Activated T-cell treated with anti-CD3 and anti-CD28 coated beads for 48 hours (primary cell): ENCODE measurements around the gene PRCD.
"Not testable (repeated sequence)": the region's sequence is repeated elsewhere in the genome, so short reads cannot be mapped to it uniquely, and the experiment has no call there.

Experiments
- DNase-seq: peaks from one replicate; pipeline ENCODE4 v3.0.0-alpha.2; 2020; ENCODE audit warnings: low read depth

Gene PRCD

GRCh38 chr17:76556765-76557367 is 17.0 kb downstream of the PRCD start:
- no peak for DNase-seq

- DNase-seq, result peak; percentile 92
Measured at GRCh38 chr17:76557368-76558197, 17.7 kb downstream of the PRCD start.

DNA sequence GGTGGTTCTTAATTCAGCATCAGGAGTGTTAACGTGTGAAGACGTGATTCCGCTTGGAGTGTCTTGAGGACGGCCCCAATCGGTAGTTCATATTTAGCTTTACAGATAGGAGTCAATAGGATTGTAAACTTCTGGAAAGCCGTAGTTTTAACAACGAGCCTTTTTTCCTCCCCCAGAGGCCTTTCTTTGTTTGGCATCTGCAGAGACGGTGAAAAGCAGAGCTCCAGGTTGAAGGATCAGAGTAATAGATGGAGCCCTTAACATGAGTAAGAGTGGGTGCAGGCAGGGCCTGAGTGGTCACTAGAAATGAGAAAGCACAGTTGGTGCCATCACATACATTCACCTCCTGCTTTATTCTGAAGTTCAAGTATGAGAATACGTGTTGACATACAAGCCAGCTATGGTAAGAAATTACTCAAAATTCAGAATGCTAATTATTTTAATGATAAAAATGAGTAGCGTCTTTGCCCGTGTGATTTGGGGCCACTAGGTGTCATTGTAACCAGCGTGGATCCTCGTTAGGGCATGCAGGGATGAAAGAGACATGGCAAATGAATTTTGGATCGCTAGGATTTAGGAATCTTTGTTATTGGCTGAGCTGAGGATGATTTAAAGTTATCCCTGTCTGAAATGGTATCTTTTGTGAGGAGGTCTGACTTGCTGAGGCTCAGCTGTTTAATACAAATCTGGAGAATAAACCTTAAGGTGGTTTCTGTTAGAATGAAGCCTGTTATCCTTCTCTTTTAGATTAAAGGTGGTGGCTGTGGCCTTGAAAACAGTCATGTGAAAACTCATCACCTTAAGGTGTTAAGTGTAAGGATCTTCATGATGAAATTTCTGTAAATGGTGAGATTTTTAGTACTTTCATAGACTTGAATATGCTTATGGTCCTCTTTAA is 18.6 kb downstream of the PRCD start:
- DNase-seq, result no peak

GRCh38 chr17:76559460-76559859 is 19.6 kb downstream of the PRCD start:
- DNase-seq, result not testable (repeated sequence)

- DNase-seq, result no peak
Measured at GRCh38 chr17:76560036-76560876, 20.4 kb downstream of the PRCD start.

DNA sequence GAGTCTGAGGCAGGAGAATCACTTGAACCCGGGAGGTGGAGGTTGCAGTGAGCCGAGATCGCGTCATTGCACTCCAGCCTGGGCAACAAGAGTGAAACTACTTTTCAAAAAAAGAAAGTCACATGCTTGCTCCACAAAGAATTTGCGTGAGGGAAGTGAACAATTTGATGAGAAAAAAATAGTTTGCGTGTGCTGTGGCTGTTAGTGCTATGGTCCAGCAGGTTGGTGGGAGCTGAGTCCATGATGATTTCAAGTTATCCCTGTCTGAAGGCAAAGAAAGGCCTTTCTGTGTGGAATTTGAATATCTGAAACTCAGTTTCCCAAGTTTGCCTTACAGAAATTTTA is 21.0 kb downstream of the PRCD start:
- no peak for DNase-seq

DNA sequence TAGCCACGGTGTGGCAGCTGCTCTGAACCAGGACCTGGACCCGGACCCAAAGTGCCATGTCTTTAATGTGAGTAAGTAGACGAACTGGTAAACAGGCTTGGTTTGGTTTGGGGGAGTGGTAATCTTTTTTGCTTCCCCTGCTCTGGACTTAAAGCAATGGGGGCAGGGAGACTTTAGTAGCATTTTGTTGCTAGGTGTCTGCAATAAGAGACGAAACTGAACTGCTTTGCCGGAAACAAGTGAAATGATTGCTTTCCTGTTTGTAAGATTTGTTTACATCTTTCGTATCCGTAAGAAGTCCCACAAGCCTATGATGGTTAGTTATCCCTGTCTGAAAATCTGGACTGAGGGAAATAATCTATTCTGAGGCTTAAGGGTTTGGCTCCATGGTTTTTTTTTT is 21.5 kb downstream of the PRCD start:
- no peak for DNase-seq

GRCh38 chr17:76561799-76562268 is 22.0 kb downstream of the PRCD start:
- DNase-seq, result no peak

DNA sequence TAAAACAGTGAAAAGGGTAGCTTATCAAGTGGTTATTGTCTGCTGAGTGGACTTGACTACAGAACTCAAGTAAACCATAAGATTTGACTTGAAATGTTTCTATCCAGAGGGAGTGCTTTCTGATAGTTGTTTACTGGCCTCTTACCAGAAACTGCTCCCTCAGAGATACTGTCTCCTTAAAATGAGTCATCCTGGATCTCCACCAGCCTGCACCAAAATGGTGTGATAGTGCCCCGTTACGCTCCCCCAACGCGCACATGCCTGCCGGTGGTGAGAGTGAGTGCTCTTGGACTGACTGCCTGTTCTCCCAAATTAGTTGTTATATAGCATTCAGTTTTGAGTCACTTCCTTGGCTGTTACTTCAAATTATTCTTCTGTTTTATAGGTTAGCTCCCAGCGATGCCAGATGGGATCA is 22.9 kb downstream of the PRCD start:
- DNase-seq, result no peak

- DNase-seq, result not testable (repeated sequence)
Measured at GRCh38 chr17:76563359-76563758, 23.5 kb downstream of the PRCD start.

GRCh38 chr17:76564991-76565727 is 25.3 kb downstream of the PRCD start:
- not testable (repeated sequence) for DNase-seq

DNA sequence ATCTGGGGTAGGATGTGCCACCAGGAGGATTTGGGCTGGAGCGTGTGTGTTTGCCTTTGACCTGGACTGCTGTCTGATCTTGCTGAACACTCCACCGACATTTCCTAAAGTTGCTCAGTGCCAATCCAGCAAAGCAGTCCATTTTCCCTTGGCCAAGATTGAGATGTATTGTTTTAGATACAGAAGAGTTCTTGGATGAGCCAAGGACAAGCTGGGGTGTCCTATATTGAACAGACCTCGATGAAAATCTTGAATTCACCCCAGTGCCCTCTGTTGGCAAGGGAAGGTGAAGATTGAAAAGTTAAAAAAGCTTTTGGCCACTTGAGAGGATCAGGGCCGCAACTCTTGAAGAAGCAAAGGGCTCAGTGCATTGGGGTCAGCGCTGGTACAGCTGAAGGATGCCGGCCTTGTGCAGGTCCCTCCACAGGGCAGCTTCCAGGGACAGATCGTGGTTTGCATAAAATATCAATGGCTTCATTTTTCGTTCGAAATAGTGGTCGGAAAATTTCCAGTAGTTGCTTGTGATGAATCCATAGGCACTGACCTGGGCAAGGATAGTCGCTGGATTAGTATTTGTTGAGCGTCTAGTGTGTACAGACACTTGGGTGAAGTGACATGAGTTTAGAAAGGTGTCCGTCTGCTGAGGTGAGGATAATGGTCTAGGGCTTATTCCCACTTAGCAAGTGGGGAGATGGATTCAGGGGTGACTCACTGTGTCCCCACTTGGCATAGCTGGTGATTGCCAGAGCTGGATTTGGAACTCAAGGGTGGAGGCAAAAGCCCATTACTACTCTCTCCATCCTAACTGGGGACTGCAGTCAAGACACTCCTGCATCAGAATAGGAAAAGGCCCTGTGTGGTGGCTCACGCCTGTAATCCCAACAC is 26.1 kb downstream of the PRCD start:
- DNase-seq, result no peak

DNA sequence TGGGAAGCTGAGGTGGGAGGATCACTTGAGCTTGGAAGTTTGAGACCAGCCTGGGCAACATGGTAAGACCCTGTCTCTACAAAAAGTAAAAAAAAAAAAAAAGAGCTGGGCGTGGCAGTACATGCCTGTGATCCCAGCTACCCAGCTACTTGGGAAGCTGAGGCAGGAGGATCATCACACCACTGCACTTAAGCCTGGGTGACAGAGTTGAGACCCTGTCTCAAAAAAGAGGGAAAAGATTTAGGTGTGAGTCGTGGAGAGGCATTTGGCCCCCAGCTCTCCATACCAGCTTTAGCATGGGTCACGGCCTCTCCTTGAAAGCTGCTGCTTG is 26.7 kb downstream of the PRCD start:
- no peak for DNase-seq

GRCh38 chr17:76566988-76567431 is 27.2 kb downstream of the PRCD start:
- DNase-seq, result no peak

GRCh38 chr17:76567634-76568432 is 28.0 kb downstream of the PRCD start:
- no peak for DNase-seq

GRCh38 chr17:76568811-76569221 is 29.0 kb downstream of the PRCD start:
- DNase-seq, result no peak

DNA sequence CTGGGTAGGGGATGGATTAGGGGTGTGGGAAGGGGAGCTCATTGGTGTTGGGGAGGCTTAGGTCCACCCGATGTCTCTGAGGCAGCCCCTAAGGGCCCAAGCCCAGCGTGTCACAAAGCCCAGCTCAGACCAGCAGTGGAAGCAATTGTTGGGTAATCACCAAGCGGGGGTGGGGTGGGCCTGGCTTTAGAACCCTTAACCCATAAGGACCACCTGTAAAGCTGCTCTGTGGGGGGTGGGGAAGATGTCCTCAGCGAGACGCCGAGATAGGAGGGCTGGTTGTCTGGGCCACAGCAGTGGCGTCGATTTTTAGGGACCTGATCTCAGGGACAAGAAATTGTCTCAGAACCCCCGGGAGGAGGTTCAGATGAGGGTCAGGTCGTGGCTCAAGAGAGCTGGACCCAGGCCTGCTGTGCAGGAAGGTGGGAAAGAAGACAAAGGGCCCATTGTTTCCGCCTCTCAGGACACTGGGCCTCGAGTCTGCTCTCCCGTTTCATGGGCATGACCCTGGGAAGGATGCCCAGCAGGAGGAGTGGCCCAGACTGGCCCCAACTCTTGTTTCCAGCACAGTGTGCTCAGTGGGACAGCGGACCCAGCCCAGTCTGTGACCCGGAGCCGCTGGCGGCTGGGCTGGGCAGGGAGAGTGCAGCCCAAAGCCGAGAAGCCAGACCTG is 29.9 kb downstream of the PRCD start:
- DNase-seq, result no peak

- DNase-seq, result no peak
Measured at GRCh38 chr17:76570457-76570856, 30.6 kb downstream of the PRCD start.
